AML-193 (cell line): ENCODE results near the gene OPCML.

ENCODE experiments used
- DNase-seq, 2 experiments: peaks; one replicate each; lab custom pipeline; 2025; lab: John Stamatoyannopoulos, UW

Gene OPCML

DNA sequence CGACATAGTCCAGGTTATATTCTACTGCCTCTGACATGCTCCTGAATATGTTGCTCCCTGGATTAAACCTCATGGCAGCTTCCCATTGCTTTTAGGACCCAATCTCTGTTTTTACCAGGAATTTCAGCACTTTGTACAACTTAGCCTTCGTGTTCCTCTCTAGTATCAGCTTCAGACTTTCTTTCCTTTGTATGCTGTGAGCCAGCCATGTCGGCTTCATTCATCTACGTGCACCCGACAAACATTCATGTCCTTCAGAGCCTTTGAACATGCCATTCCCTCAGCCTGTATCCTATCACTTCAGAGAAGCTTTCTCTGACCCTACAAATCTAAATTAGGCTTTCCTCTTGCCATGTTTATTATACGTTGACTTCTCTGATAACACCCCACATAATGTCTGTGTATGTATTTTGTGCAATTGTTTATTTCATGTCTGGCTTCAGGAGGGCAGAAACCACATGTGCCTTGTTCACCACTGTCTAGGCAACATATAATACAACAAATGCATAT, 743.4 kb downstream of the OPCML start:
- DNase-seq, result no peak

DNA sequence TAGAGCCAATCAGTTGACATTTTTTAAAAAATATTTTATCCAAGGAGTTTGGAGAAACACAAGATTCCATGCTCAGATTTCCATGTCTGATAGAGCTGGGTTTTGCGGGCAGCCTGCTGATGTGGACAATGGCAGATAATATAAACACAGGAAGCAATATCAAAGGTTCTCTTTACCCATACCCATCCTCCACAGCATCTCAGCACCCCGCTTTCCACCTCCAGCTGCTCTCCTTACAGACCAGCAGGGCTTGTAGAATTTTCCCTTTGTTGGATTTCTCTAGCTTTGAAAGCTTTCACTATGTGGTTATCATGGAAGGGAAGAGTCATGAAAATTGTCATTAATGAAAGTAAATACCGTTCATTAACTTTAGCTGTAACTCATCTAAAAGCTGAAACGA, 746.4 kb downstream of the OPCML start:
- DNase-seq, result no peak

DNA sequence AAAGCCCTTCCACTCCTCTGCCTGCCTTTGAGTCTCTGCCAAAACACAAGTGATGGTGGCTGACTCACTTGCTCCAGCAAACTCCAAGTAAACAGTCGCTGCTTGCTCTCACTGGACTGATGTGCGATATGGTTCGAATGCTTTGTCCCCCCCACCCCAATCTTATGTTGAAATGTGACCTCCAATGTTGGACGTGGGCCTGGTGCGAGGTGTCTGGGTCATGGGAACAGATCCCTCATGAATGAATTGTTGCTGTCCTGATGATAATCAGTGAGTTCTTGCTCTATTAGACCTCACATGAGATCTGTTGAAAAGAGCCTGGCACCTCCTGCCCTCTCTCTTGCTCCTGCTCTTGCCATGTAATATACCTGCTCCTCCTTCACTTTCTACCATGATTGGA, 747.9 kb downstream of the OPCML start:
- DNase-seq, result no peak

DNA sequence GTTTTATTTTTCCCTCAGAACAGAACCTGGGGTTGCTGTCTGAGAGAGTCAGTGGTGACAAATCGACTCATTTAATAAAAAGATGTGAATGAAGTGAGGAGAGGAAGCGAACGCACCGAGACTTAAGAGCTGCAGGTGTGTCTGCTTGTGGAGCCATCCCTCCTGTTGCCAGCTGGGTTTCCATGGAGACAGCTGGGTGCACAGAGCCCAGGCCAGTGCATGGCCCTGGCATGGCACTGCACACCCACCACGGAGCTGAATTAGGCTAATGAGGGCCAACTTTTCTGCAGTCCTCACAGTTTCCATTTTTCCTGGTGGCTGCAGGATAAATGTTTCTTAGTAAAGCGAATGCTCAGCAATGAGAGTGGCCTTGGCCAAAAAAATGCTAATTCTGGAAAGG, 750.2 kb downstream of the OPCML start:
- DNase-seq, result no peak

DNA sequence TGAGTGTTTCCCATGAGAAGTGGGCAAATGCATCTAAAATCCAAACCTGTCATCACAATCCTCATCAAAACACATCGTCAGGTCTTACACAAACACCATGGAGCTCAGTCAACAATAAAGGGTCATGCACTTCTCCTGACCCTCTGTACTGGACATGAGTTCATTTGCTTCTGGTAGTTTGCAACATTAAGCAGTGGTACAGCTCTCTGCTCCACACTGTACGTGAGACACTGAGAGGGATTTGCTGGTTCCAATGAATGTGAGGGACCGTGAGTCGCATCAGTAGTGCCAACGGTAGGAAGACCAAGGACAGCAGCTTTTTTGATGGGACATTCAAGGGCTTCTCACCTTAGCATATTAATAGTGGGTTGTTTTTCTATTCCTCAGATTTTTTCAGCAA, 752.3 kb downstream of the OPCML start:
- no peak for DNase-seq

DNA sequence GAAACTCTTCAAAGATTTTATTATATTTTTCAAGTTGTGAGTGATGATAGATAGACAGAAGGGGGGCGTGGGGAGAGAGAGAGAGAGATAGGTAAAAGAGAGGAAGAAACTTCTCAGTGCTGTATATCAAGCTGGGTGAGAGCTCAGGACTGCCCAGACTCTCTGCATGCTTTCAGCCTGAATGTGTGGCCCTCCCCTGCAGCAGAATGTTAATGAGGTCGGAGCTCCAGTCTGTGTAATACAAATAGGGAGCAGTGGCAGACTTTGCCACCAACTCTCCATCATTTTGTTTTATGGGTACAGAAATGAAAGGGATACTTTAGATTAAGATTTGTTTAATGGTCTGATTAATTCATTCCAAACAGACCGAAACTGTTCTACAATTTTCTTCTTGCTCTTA, 752.8 kb downstream of the OPCML start:
- DNase-seq, result no peak

DNA sequence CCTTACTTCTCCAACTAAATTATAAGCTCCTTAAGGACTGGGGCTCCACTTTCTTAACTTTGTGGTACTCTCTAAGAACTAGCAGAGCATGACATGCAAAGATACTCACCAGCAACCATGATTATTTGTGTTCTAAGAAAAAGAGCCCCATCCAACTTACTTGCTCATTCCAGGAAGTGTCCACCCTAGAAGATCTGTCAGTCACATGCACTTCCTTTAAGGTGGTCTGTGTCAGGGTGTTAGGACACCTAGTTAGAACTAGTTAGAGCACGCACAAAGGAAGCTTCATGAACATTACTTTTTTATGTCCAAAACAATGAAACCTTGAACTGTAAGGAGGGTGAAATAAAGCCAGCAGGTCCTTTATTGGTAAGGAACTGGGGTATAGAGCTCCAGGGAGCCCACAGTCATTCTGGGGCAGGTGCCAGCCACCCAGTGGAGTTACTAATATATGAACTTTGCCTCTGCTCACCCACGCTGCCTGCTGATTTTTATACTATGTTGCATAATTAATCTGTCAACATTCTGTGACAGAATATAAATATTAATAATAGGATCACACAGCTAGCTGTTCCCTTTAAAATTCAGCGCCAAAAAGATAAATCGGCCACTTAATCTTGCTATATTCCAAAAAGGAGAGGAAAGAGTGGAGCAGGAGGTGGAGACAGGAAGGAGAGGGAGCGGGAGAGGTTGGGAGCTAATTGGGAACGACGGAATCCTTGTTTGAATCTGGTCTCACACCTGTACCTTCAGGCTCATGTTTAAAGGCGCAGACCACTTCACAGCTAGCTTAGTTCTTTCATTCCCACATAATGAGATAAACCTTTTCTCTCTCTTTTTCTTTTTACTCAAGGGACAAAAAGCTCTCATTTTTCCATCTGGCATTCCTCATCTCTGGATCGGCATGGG, 755.0 kb downstream of the OPCML start:
- DNase-seq, result no peak

DNA sequence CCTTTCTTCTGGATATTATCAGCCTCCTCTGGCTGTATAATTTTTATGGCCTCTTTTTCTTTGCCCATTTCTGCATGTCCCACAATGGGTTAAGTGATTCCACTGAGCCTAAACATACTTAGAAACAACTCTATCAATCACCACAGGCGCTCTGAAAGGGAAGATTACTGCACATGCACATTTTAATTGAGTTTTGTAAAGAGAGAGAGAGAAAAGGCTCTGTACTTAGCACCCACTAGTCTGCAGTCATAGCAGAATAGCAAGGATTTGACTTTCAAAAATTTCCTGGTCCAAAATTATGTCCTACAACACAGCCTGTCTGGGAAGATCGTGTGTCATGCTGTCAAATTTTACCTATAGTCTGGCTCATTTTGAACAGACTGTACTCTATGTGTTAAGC, 758.5 kb downstream of the OPCML start:
- no peak for DNase-seq

DNA sequence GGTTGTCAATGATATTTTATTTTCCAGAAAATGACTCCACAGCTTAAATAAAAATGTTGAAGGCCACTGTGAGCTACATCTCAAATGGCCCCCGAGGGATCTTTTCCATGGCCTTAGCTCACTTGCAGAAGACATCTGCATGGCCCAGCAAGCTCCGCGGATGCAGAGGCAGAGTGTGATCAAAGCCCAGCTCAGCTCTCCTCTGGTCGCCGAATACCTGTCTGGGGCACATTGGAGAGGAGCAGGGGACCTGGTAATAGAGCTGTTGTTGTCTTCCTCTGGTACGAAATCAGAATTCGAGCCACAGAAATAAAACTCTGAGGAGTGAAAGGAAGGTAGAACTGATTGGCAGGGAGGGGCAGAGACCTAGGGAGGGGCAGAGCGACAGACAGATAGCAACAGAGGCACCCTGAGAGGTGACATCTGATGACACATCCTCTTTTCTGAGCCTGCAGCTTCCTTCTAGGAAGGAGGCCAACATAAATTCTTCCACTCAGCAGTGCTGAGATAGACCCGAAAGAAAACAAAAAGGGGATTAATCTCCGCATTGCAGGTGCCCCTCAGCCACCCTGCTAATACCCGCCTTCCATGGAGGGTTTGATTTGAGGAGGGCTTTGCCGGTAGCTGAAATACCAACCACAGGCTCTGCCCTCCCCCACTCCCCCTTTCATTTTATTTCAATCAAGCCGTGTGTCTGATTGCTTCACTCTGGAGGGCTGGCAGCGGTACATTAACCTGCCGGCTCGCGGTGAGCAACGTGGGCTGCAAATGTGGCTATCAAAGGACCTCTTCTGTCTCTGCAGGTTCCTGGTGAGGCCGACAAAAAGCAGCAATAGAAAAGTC, 759.4 kb downstream of the OPCML start:
- no peak for DNase-seq

DNA sequence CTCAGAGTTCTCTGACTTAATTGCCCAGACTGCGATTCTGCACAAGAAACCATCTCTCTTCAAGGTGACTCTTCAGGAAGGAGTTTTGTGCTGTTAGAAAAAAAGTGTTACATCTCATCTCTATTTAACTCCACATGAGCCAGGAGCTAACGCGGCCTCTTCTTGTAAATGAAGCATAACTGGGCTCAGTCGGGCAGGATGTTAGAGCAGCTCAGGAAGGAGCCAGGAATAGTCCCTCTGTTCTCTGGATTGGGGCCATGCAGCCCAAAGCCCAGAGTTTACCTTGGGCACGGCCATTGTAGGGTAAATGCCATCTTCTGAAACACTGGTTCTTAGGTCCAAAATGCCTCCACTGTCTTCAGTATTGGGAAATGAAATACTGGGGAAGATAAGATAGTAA, 760.6 kb downstream of the OPCML start:
- DNase-seq, result no peak

DNA sequence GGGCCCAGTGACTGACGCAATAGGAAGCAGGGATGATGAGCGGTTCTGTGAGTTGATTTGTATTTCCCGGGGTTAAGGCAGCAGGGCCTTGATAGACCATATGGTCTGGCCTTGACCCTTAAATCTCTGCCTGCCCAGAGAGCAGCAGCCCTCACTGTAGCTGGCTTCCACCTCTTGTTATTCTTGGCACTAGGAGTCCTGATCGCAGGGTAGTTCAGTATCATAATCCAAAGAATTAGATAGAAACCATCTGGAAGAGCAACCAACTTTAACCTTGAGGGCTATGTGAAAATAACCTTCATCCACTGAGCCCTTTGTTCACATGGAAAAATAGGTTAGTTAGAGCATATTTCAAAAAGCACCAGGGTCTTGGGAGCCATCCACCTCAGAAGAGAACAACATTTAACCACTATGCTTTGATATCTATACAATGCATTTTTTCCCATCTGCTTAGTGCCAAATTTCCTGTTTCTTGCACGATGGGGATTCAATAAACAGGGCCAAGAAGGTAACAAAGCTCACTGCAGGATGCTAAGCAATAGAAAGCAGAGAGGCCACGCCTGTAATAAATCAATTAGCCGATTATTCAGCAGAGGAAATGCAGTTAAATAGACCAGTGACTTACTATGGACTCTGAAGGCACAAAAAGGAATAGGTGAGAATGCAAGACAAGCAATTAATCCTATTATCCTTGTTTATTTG, 761.3 kb downstream of the OPCML start:
- DNase-seq, result no peak

DNA sequence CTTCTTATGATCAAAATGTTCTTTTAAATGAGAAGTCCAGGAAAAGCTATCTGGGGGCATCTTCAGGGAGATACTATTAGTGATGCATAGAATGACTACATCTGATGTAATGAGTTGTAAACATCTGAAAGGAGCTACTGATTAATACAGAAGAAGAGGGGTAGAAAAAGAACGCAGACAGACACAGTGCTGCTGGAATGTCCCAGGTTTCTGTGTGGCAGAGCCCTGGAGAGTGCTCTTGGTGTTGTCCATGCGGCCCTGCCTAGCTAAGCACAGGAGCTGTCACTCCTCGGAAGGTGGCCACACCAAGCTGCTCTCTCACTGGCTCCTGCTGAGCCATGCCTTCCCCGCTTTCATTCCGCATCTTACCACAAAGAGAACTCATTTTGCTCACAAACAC, 768.8 kb downstream of the OPCML start:
- no peak for DNase-seq

DNA sequence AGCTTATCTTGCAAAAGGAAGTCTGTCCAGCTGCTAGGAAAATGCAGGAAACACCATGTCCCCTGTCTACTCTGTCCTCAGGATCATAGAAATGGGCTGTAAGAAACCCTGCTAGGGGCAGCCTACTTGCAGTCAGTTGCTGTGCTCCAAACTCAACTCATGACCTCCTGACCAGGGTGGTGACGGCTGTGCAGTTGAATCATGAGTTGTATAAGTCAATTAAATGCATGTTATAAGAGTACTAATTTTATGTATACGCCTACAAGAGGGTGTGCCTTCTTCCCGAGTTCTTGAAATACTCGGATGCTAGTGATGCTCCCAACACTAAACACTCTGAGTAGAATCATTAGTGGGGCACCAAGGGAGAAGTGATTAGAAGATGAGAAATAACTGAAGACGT, 776.4 kb downstream of the OPCML start:
- DNase-seq, result no peak

DNA sequence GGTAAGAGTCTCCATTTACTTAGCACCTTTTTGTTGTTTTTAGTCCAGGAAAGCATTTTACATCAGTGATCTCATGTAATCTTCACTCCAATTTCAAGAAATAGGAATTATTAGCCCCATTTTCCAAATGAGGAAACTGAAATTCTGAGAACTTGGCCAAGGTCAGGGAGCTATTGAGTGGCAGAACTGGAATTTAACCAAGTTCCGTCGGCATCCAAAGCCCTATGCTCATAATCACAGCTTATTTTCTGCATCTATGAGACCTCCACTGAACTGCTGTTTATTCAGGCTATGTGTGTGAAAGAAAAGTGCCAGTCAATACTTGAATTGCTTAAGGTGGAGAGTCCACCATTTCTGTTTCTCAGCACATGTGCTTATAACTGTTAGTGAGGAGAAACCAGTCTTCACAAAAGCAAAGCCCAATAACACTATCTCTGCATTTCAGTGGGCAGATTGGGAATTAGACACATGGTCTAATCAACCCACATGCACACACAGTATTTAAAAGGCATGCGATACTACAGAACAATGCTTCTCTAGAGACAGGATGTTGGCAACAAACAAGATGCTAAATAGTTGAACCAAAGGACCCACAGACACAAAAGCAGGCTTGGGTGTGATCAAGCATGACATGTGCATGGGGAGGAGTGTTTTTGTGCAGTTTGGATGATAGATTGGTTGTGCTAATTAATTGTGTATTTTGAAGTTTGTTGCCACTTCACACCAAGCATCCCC, 780.6 kb downstream of the OPCML start:
- no peak for DNase-seq

DNA sequence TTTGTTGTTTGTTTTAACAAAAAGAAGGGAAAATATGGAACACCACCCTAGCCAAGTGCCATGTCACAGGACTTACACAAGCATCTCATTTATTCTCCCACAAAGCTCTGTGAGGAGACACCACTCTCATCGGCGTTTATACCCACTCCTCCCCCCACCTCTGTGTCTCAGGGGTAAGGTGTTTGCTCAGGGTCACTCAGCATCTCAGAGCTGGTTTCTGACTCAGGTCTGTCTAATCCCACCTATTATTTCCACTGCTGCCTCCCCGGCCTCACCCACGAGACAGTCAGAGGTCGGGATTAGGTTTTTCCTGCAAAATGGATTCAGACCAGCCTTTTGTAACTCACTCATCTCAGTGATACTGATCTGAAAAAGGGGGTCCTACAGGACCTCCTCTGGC, 786.0 kb downstream of the OPCML start:
- DNase-seq, result no peak

DNA sequence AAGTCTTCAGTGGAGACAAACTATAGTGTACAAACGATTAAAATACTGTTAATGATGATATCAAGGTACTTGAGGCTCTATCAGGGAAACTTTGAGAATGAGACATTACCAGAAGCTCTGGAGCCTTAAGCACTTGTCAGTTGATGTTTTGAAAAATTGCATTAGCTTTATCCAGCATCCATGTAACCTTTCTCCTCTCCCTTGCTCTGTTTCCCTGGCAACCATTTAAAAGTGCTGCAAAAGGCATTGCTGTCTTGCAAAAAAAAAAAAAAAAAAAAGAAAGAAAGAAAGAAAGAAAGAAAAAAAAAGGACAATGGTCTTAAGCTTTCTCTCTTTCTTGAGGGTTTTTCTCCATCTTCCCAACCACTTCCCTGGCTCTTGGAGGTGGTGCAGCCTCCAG, 787.0 kb downstream of the OPCML start:
- no peak for DNase-seq

DNA sequence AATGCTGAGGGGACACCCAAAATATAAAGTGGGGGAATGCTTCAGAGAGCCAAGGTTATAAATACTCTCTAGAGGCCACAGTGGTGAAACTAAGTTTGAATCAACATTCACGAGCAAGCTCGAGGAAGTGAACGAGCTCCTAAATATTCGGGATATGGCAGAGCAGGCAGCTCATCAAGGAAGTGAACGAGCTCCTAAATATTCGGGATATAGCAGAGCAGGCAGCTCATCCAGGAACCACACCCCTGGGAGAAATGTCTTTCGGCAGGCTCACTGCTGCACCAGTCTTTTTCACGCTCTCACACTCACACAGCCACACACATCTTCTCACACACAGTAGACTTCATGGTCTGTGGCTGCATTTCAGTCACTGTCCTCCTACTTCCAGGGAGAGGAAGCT, 787.5 kb downstream of the OPCML start:
- DNase-seq, result no peak

DNA sequence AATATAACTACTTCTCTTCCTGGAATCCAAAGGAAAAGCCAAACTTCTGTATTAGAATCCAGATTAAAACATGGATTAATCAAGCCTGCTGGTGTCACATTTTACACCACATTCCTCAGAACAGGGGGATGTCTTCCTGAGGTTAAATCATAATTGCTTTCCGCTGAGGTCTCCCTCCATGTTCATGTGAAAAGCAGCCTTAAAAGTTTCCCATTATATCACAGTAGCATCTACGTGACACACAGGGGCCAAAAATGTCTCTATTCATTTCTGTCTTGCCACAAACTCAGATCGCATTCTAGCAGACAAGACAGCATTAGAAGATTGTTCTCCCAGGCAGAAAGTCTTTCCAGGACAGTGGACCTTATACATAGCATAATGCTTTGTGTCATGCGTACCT, 788.7 kb downstream of the OPCML start:
- no peak for DNase-seq

DNA sequence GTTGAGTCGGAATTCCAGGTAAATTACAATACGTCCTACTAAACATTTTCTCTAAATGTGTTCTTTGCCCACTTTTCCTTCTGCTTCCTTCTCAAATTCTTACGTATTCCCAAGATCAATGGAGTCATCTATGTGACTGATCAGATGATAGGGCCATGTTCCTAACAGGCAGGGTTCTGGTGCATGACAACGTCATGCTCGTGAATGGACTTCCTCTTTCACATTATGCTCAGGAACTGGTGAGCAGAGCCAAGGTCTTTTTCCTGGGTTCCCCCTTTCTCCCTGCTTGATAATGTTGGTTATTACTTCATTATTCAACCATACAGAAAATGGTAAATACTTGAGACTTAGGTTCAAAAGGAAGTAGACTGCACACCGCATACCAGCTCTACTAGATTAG, 789.4 kb downstream of the OPCML start:
- no peak for DNase-seq

DNA sequence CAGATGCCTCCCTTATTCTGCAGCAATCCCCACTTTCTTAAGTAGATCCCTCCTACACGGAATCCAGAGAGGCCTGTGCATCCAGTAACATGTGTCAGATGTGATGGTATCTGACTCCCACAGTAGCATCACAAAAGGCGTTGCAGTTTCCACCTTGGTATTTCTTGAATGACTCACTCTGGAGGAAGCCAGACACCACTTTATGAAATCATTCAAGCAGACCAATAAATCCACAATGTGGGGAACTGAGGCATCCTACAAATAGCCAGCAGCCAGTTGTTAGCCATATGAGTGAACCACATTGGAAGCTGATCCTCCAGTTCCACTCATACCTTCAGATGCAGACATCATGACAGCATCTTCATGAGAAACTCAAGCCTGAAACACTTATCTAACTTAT, 798.1 kb downstream of the OPCML start:
- DNase-seq, result no peak

DNA sequence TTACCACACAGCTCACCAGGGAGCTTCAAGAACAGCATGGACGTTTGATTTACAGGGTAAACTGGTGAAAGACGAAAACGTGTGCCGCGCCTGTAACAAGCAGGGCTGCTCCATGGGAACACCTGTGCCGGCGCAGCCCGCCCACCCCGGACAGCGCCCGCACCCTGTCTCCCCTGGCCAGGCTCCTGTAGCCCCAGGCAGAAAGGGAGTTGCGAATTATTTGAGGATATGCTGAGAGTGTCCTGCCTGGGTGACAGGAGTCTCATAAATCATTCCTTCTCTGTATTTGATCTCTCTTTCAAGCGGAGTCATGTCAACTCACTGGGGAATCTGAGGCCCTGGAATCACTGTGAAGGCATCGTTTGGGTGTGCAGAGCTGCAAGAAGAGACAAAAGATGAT, 804.3 kb downstream of the OPCML start:
- no peak for DNase-seq

DNA sequence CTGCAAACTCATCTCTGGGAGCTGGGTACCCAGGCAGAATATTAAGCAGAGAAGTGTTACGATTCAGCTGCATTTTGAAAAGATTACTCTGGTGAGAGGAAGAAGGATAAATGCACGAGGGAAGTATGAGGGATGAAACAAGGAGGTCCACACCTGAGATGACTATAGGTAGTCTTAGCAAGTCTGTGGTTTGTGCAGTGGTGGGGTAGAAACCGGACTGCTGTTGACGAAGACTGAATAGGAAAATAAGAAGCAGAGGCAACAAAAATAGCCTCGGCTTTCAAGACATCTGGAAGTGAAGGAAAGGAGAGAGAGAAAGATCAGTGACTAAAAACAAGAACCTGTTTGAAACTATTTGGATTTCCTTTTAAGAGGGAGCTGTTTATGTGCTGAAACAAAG, 810.8 kb downstream of the OPCML start:
- no peak for DNase-seq
